ENCODE measurements around the gene PRDX4.

DNA sequence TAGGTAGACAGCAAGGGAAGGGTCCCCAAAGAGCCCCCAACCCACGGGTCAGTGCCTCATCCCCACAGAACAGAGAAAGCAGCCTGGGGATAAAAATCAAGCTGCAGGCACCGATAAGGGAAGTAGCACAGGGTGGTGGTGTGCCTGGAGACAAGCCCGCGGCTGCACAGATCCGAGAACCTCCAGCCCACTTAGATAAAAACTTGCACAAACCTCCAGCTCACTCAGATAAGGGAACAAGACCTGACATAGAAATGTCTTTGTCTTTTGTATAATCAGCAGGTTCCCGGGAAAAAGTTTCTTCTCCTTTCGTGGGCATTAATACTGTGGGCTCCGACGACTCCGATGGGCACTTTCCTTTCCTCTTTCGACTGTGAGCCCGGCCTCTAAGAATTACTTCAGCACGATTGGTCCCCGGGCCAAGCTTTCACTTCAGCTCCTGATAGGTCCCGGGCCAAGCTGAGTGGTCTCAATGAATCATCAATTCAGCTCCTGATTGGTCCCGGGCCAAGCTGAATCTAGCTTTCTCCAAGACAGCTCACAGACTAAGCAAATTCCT, 32.4 kb downstream of the PRDX4 start:
- no peak for TF ChIP-seq EP300 (IDR thresholded peaks at IDR 0.05; ENCODE audit: borderline replicate concordance)
- TF ChIP-seq RAD21 (IDR thresholded peaks at IDR 0.05; ENCODE audit: low read depth), result no peak
- no peak for TF ChIP-seq CEBPB (IDR thresholded peaks at IDR 0.05)
- no peak for TF ChIP-seq FOXM1 (IDR thresholded peaks at IDR 0.05; ENCODE audit: borderline replicate concordance, low read depth)
- no peak for TF ChIP-seq REST (IDR thresholded peaks at IDR 0.05; ENCODE audit: low read depth)
- no peak for TF ChIP-seq YY1 (IDR thresholded peaks at IDR 0.05; ENCODE audit: low read depth)
- TF ChIP-seq TAF1 (IDR thresholded peaks at IDR 0.05; ENCODE audit: low read depth), result no peak
- TF ChIP-seq MAX (IDR thresholded peaks at IDR 0.05), result no peak
- no peak for TF ChIP-seq NFIC (IDR thresholded peaks at IDR 0.05)
- no peak for TF ChIP-seq ZBTB7A (IDR thresholded peaks at IDR 0.05; ENCODE audit: low read depth)
- no peak for TF ChIP-seq EGR1 (IDR thresholded peaks at IDR 0.05)
- TF ChIP-seq, protein P1, sequence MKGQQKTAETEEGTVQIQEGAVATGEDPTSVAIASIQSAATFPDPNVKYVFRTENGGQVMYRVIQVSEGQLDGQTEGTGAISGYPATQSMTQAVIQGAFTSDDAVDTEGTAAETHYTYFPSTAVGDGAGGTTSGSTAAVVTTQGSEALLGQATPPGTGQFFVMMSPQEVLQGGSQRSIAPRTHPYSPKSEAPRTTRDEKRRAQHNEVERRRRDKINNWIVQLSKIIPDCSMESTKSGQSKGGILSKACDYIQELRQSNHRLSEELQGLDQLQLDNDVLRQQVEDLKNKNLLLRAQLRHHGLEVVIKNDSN (IDR thresholded peaks at IDR 0.05), result no peak
- no peak for TF ChIP-seq CREB1 (IDR thresholded peaks at IDR 0.05; ENCODE audit: low read depth)

Measured in Ishikawa (cell line).